Measurements from ENCODE around the gene TBC1D19.
"Not testable (repeated sequence)": the region's sequence is repeated elsewhere in the genome, so short reads cannot be mapped to it uniquely, and the experiment has no call there.

DNA sequence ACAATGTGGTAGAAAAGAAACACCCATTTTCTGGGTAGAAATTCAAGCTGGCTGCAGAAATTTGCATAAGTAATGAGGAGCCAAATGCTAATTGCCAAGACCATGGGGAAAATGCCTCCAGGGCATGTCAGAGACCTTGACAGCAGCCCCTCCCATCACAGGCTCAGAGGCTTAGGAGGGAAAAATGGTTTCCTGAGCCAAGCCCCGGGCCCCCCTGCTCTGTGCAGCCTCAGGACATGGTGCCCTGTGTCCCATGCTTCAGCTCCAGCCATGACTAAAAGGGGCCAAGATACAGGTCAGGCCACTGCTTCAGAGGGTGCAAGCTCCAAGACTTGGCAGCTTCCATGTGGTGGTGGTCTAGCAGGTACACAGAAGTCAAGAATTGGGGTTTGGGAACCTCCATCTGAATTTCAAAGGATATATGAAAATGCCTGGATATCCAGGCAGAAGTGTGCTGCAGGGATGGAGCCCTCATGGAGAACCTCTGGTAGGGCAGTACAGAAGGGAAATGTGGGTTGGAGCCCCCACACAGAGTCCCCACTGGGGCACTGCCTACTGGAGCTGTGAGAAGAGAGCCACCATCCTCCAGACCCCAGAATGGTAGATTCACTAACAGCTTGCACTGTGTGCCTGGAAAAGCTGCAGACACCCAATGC, 95.3 kb downstream of the TBC1D19 start:
- TF ChIP-seq, protein P1, sequence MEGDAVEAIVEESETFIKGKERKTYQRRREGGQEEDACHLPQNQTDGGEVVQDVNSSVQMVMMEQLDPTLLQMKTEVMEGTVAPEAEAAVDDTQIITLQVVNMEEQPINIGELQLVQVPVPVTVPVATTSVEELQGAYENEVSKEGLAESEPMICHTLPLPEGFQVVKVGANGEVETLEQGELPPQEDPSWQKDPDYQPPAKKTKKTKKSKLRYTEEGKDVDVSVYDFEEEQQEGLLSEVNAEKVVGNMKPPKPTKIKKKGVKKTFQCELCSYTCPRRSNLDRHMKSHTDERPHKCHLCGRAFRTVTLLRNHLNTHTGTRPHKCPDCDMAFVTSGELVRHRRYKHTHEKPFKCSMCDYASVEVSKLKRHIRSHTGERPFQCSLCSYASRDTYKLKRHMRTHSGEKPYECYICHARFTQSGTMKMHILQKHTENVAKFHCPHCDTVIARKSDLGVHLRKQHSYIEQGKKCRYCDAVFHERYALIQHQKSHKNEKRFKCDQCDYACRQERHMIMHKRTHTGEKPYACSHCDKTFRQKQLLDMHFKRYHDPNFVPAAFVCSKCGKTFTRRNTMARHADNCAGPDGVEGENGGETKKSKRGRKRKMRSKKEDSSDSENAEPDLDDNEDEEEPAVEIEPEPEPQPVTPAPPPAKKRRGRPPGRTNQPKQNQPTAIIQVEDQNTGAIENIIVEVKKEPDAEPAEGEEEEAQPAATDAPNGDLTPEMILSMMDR (conservative IDR thresholded peaks at IDR 0.05 in 1 of 2, IDR thresholded peaks at IDR 0.05 in 1 of 2; ENCODE audit: extremely low read depth in 1 of 2, insufficient read depth in 1 of 2, low read depth in 1 of 2, low read length in 2 of 2): not testable (repeated sequence)
- TF ChIP-seq EZH2 (IDR thresholded peaks at IDR 0.05; ENCODE audit: borderline replicate concordance, low read length): not testable (repeated sequence)
